GM12872 (cell line): ENCODE measurements around the gene PDIA2.

Source experiments
- CTCF ChIP-seq: IDR thresholded peaks from 3 replicates; pipeline ENCODE4 v1.5.1; 2011; ENCODE audit warnings: low read depth, mild to moderate bottlenecking, low read length, moderate library complexity; ENCODE audit not compliant: insufficient read depth

The PDIA2 gene

DNA sequence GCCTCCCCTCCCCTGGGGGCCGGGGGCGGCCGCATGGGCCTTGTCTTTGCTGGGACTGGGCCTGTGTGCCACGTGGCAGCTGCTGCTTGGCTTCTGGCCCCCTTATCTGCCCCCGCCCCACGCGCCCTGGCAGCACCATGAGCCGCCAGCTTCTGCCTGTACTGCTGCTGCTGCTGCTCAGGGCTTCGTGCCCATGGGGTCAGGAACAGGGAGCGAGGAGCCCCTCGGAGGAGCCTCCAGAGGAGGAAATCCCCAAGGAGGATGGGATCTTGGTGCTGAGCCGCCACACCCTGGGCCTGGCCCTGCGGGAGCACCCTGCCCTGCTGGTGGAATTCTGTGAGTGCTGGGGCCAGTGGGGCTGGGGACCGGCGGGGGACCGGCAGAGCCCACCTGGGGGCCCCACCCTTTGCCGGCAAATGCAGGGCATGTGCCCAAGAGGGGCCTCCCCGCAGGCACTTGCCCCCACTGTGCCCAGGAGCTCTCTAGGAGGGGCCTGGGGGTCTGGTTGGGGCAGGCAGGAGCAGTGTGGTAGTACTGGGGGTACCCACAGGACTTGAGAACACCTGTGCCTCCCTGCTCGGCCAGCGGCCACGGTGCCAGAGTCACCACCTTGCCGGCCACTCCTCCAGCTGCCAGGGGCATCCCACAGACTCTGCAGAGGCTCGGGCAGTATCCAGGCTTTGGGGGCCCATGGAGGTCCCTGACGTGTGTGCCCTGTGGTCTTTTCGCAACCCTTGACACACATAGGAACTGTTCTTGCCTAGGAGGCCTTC is at the start of gene PDIA2:
PDIA2 (plus strand) TSS at position 132 of the 773 bp plus-strand sequence; CDS start at position 138, 6 bp downstream.
- no peak for TF ChIP-seq CTCF

GRCh38 chr16:234468-235305 is 48.3 kb upstream of the PDIA2 start, which contains the start of gene FAM234A:
Gene FAM234A, plus strand, starts transcription at chr16:234821. Its CDS starts 19,593 bp downstream, at chr16:254414.
- peak; percentile 62 for TF ChIP-seq CTCF

- no peak for TF ChIP-seq CTCF
Observed at GRCh38 chr16:239948-240277, 43.1 kb upstream of the PDIA2 start.

- no peak for TF ChIP-seq CTCF
Observed at GRCh38 chr16:240559-240958, 42.4 kb upstream of the PDIA2 start.

- TF ChIP-seq CTCF, result no peak
Observed at GRCh38 chr16:242281-242680, 40.7 kb upstream of the PDIA2 start.

DNA sequence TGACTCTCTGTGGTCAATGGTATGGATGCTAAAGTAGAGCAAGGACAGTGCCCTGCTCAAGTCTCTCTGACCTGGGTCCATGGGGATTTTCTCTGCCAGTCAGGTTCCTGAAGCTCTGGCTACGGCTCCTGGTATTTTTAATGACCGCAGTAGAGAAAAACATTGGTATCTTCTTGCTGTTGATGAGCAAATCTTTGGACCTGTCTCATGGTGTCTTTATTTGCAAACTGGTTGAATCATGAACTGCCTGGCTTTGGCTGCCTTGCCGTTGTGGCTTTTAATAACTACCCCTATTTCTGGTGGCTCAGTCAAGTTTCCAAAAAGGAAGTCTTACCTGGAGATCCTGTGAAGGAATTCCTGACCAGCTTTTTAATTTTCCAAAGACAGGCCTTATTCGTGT is 39.6 kb upstream of the PDIA2 start:
- TF ChIP-seq CTCF, result no peak

- no peak for TF ChIP-seq CTCF
Observed at GRCh38 chr16:245105-245504, 37.9 kb upstream of the PDIA2 start.
